ENCODE data around the gene FAM193B. TPM values are rescaled to one million over a fixed set of nuclear protein-coding genes. Genes with fewer than 3 reads are reported as not detected.
A peak's percentile ranks its signal among the peaks of the same experiment; 100 is the strongest.

The FAM193B gene
- total and polyA plus RNA-seq, 9 of the 15 experiments (the other 6 are each of a cell fraction or from before 2014, with no cell fraction given), result 4.4 to 76.4 (median 37.3) TPM

DNA sequence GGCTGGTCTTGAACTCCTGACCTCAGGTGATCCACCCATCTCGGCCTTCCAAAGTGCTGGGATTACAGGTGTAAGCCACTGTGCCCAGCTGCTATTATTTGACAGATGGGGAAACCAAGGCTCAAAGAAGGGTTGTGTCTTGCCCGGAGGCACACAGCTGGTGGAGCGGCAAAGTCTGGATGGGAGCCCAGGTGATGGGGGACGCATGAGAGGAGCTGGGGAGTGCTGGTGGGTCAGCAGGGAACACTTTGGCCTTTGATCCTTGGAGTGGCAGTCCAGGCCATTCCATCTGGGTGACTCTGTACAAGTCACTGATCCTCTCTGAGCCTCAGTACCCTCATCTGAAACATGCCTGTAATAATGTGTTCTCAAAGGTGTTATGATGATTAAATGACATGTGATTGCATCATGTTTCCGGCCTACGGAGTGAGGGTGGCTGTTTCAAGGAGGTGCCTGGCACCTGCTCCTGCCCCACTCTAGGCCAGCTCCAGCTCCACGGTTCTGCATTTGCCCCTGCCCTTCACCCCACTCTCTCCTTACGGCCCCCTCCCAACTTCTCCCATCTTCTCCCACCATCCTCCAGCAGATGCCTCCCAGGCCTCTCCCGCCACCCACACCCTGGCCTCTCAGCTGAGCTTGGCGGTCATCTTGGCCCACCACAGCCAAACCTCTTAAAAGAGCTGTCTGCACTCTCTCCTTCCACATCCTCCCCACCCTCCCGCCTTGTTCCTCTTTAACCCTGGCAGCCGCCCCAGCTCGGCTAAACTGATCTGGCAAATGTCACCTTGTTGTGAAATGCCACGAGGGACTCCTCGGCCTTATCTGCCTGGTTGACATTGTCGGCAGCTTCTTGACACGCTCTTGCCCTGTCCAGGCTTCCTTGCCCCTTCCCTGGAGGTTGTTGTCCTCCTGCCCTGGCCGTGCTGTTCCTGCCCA, 75.4 kb downstream of the FAM193B start (continued):
- TF ChIP-seq ZBTB40 (IDR thresholded peaks at IDR 0.05), result no peak
- TF ChIP-seq ZBTB40 (CRISPR knock-in tag; IDR thresholded peaks at IDR 0.05), result no peak
- no peak for TF ChIP-seq ETV5 (CRISPR knock-in tag; IDR thresholded peaks at IDR 0.05; ENCODE audit: low read depth)
- TF ChIP-seq ZBTB17 (CRISPR knock-in tag; IDR thresholded peaks at IDR 0.05), result no peak
- TF ChIP-seq STAG1 (CRISPR knock-in tag; IDR thresholded peaks at IDR 0.05; ENCODE audit: borderline replicate concordance), result no peak
- peak; percentile 71; the same call in 1 of the 2 replicates for TF ChIP-seq ZNF175 (CRISPR knock-in tag; IDR thresholded peaks at IDR 0.05; ENCODE audit: low read depth)
- no peak for TF ChIP-seq TCFL5 (CRISPR knock-in tag; conservative IDR thresholded peaks at IDR 0.05)
- no peak for TF ChIP-seq JUN (IDR thresholded peaks at IDR 0.05; ENCODE audit: borderline replicate concordance, low read depth, low read length)
- TF ChIP-seq JUN (CRISPR knock-in tag; IDR thresholded peaks at IDR 0.05; ENCODE audit: borderline replicate concordance), result 0 out of 2 replicates have a peak, but pooled peaks have one; percentile 9
- TF ChIP-seq, protein P1, sequence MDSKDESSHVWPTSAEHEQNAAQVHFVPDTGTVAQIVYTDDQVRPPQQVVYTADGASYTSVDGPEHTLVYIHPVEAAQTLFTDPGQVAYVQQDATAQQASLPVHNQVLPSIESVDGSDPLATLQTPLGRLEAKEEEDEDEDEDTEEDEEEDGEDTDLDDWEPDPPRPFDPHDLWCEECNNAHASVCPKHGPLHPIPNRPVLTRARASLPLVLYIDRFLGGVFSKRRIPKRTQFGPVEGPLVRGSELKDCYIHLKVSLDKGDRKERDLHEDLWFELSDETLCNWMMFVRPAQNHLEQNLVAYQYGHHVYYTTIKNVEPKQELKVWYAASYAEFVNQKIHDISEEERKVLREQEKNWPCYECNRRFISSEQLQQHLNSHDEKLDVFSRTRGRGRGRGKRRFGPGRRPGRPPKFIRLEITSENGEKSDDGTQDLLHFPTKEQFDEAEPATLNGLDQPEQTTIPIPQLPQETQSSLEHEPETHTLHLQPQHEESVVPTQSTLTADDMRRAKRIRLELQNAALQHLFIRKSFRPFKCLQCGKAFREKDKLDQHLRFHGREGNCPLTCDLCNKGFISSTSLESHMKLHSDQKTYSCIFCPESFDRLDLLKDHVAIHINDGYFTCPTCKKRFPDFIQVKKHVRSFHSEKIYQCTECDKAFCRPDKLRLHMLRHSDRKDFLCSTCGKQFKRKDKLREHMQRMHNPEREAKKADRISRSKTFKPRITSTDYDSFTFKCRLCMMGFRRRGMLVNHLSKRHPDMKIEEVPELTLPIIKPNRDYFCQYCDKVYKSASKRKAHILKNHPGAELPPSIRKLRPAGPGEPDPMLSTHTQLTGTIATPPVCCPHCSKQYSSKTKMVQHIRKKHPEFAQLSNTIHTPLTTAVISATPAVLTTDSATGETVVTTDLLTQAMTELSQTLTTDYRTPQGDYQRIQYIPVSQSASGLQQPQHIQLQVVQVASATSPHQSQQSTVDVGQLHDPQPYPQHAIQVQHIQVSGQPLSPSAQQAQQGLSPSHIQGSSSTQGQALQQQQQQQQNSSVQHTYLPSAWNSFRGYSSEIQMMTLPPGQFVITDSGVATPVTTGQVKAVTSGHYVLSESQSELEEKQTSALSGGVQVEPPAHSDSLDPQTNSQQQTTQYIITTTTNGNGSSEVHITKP (IDR thresholded peaks at IDR 0.05; ENCODE audit: partially characterized antibody), result no peak
- TF ChIP-seq NCOR1 (IDR thresholded peaks at IDR 0.05), result peak; percentile 21; the same call in 1 of the 2 replicates
- no peak for TF ChIP-seq PPARD (CRISPR knock-in tag; IDR thresholded peaks at IDR 0.05)

All from K562 (cell line).